ENCODE results near the gene HOXB4.

- TF ChIP-seq CTCF (IDR thresholded peaks at IDR 0.05; ENCODE audit: low read depth, low read length) (no peak), POLR2A (IDR thresholded peaks at IDR 0.05; ENCODE audit: extremely low read depth, insufficient read length) (no peak), MYC (IDR thresholded peaks at IDR 0.05; ENCODE audit: low read depth, low read length) (no peak), MAX (IDR thresholded peaks at IDR 0.05; ENCODE audit: low read depth, low read length) (no peak)
Observed at GRCh38 chr17:48565925-48566710, 12.0 kb downstream of the HOXB4 start.
